ENCODE data around the gene APC. TPM values are rescaled to one million over a fixed set of nuclear protein-coding genes. Genes with fewer than 3 reads are reported as not detected.

APC gene
- total RNA-seq, 4 donors from 2014 or later: 57.3 to 68.2 (median 65.5) TPM

DNA sequence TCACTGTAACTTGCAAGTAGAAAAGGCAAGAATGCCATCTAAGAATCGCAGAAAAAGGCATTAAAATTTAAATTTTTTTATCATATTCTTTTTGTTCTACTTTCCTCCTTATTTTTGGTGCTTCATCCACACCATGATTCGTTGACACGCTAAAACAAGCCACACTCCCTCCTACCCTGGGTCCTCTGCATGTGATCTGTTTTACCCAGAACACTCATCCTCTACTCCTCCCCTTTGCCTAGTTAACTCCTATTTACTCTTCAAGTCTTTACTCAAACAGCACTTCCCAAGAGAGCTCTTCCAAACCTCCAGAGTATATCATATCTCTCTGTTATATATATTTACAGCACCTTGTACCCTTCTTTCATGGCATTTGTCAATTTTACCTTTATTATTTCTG lies 62.0 kb downstream of the APC start:
- TF ChIP-seq, protein P1, sequence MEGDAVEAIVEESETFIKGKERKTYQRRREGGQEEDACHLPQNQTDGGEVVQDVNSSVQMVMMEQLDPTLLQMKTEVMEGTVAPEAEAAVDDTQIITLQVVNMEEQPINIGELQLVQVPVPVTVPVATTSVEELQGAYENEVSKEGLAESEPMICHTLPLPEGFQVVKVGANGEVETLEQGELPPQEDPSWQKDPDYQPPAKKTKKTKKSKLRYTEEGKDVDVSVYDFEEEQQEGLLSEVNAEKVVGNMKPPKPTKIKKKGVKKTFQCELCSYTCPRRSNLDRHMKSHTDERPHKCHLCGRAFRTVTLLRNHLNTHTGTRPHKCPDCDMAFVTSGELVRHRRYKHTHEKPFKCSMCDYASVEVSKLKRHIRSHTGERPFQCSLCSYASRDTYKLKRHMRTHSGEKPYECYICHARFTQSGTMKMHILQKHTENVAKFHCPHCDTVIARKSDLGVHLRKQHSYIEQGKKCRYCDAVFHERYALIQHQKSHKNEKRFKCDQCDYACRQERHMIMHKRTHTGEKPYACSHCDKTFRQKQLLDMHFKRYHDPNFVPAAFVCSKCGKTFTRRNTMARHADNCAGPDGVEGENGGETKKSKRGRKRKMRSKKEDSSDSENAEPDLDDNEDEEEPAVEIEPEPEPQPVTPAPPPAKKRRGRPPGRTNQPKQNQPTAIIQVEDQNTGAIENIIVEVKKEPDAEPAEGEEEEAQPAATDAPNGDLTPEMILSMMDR (IDR thresholded peaks at IDR 0.05; ENCODE audit: low read depth): no peak

DNA sequence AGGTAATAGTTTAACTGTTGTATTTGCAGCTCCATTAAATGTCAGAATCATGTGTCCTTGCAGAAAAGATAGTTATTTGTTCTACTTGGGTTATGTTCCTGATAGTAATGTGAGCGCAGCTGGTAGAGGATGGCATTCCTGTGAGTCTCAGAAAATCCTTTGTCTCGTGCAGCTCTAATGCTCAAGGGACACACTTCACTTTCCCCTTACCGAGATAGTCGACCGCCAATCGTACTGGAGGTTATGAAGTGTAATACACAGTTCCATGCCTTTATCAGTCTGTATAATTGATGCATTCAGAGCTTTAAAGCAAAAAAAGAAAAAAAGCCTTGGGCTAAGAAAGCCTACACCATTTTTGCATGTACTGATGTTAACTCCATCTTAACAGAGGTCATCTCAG lies 63.2 kb downstream of the APC start:
- TF ChIP-seq, protein P1 (IDR thresholded peaks at IDR 0.05; ENCODE audit: low read depth): no peak

- TF ChIP-seq, protein P1 (IDR thresholded peaks at IDR 0.05; ENCODE audit: low read depth): no peak
These were observed 73.3 kb downstream of the APC start for GRCh38 chr5:112811023-112811422.

DNA sequence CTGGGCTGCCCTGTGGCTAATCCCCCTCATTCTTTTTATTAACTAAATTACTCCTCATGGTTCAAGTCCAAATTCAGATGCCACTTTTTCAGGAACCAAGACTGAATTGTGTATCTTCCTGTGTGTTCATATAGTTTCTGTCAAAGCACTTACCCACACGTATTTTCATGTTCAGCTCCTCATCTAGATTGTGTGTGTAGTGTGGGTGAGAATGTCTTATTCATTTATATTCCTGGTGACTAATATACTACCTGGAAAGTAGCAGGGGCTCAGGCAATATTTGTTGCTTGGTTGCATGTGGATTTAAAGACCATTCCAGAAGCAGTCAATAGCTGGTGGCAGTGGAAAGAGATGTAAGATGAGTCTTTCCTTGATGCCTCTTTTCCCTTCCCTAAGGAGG lies 74.9 kb downstream of the APC start:
- TF ChIP-seq, protein P1 (IDR thresholded peaks at IDR 0.05; ENCODE audit: low read depth): no peak

DNA sequence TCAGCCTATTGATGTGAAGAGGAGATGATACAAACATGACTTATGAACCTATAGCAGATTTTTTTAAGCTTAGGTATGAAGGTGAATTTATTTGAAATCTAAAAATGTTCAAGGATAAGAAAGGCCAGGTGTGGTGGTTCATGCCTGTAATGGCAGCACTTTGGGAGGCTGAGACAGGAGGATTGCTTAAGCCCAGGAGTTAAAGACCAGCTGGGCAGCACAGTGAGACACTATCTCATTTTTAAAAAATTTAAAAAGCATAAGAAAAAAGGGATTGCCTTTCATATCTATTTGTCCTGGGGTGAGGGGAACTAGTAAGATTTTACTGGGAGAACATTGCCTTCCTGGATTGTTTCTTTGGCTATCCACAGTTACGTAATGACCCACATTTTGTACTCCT lies 82.6 kb downstream of the APC start:
- TF ChIP-seq, protein P1 (IDR thresholded peaks at IDR 0.05; ENCODE audit: low read depth): no peak

GRCh38 chr5:112822456-112822855 lies 84.8 kb downstream of the APC start:
- TF ChIP-seq, protein P1 (IDR thresholded peaks at IDR 0.05; ENCODE audit: low read depth): no peak

- TF ChIP-seq, protein P1 (IDR thresholded peaks at IDR 0.05; ENCODE audit: low read depth): no peak
These were observed 85.5 kb downstream of the APC start for GRCh38 chr5:112823181-112823580.
